IMR-90 (cell line): ENCODE measurements around the gene CYP4F3. TPM values are rescaled to one million over a fixed set of nuclear protein-coding genes. Genes with fewer than 3 reads are reported as not detected.
"Not testable (repeated sequence)": the region's sequence is repeated elsewhere in the genome, so short reads cannot be mapped to it uniquely, and the experiment has no call there.

Experiments used
- ATAC-seq: fragments of 200-7000 bp; cut with Tn5 transposase; 2 replicates; pipeline ENCODE4 v1.9.1; 2020; ENCODE audit warnings: low read depth, mild to moderate bottlenecking, moderate library complexity
- BruUV-seq: library from RNA; stranded (reverse); fragments of 400-500 nt; replicated peaks from 2 replicates; lab custom pipeline; 2021; lab: Mats Ljungman, UMichigan
- CTCF ChIA-PET: fragments of 300-600 bp; formaldehyde crosslinking; extraction: SDS; loops from one replicate; lab custom pipeline; 2021; ENCODE audit warnings: antibody characterized with exemption; lab: Yijun Ruan, JAX
- POLR2A ChIA-PET: fragments of 300-600 bp; sonication (Branson Sonifier 250); formaldehyde crosslinking; loops from one replicate; lab custom pipeline; 2022; ENCODE audit warnings: antibody characterized with exemption; ENCODE audit not compliant: unreplicated experiment; lab: Charles Lee
- DNase-seq: peaks from one replicate; pipeline ENCODE4 v3.0.0; 2013
- H2AFZ ChIP-seq: replicated peaks from 2 replicates; pipeline ENCODE3; 2013; ENCODE audit warnings: low read length, mild to moderate bottlenecking; ENCODE audit not compliant: poor library complexity
- H2AK5ac ChIP-seq: 2 replicates; pipeline ENCODE4 v1.6.1; 2013; ENCODE audit warnings: low read depth, low read length, inconsistent platforms
- H2AK9ac ChIP-seq: replicated peaks from 2 replicates; pipeline ENCODE3; 2013; ENCODE audit warnings: mild to moderate bottlenecking, low read depth, low read length, moderate library complexity; ENCODE audit not compliant: poor library complexity
- H2BK120ac ChIP-seq: 2 replicates; pipeline ENCODE4 v1.6.1; 2013; ENCODE audit warnings: low read depth, low read length, inconsistent platforms
- H2BK15ac ChIP-seq: 3 replicates; pipeline ENCODE4 v1.6.1; 2013; ENCODE audit warnings: low read depth, low read length, inconsistent platforms
- H2BK20ac ChIP-seq: 2 replicates; pipeline ENCODE4 v1.6.1; 2013; ENCODE audit warnings: low read depth, mild to moderate bottlenecking, inconsistent platforms, low read length, moderate library complexity
- H2BK5ac ChIP-seq: 2 replicates; pipeline ENCODE4 v1.6.1; 2013; ENCODE audit warnings: mild to moderate bottlenecking, low read depth, low read length, inconsistent platforms; ENCODE audit not compliant: poor library complexity, severe bottlenecking
- H3K14ac ChIP-seq: replicated peaks from 2 replicates; pipeline ENCODE4 v1.6.1; 2013; ENCODE audit warnings: low read depth, low read length, inconsistent platforms
- H3K18ac ChIP-seq: 2 replicates; pipeline ENCODE4 v1.6.1; 2013; ENCODE audit warnings: low read depth, low read length, control low read depth
- H3K23ac ChIP-seq: 2 replicates; pipeline ENCODE4 v1.6.1; 2013; ENCODE audit warnings: low read depth, low read length, inconsistent platforms
- H3K27ac ChIP-seq: 2 replicates; pipeline ENCODE4 v1.5.1; 2013; ENCODE audit warnings: mild to moderate bottlenecking, control low read depth, low read length; ENCODE audit not compliant: insufficient read depth
- H3K27me3 ChIP-seq: 2 replicates; pipeline ENCODE4 v1.6.1; 2013; ENCODE audit warnings: low read length; ENCODE audit not compliant: control insufficient read depth, insufficient read depth
- H3K36me3 ChIP-seq: 2 replicates; pipeline ENCODE4 v1.6.1; 2013; ENCODE audit warnings: low read length, mixed read lengths; ENCODE audit not compliant: control insufficient read depth, insufficient read depth
- H3K4ac ChIP-seq: 2 replicates; pipeline ENCODE4 v1.6.1; 2013; ENCODE audit warnings: low read depth, low read length, inconsistent platforms
- H3K4me1 ChIP-seq: 2 replicates; pipeline ENCODE4 v1.6.1; 2013; ENCODE audit warnings: low read length, mixed read lengths; ENCODE audit not compliant: control insufficient read depth, insufficient read depth
- H3K4me2 ChIP-seq: 2 replicates; pipeline ENCODE4 v1.6.1; 2013; ENCODE audit warnings: low read depth, mild to moderate bottlenecking, control low read depth, low read length, moderate library complexity
- H3K4me3 ChIP-seq: 2 replicates; pipeline ENCODE4 v1.5.1; 2013; ENCODE audit warnings: low read depth, mild to moderate bottlenecking, control low read depth, low read length, moderate library complexity; ENCODE audit not compliant: insufficient read depth
- H3K56ac ChIP-seq: 2 replicates; pipeline ENCODE4 v1.6.1; 2013; ENCODE audit warnings: low read length, inconsistent platforms; ENCODE audit not compliant: insufficient read depth; ENCODE audit errors: extremely low read depth
- H3K79me1 ChIP-seq, 2 experiments: 2 replicates each; pipeline ENCODE4 v1.6.1; 2013; ENCODE audit warnings: low read length in 2 of 2, inconsistent platforms in 1 of 2, low read depth in 1 of 2
- H3K9ac ChIP-seq: 2 replicates; pipeline ENCODE4 v1.6.1; 2013; ENCODE audit warnings: low read depth, low read length, control low read depth
- H3K9me1 ChIP-seq: 2 replicates; pipeline ENCODE4 v1.6.1; 2013; ENCODE audit warnings: low read length, inconsistent platforms; ENCODE audit not compliant: insufficient read depth
- H3K9me3 ChIP-seq: 2 replicates; pipeline ENCODE4 v1.6.1; 2013; ENCODE audit warnings: low read length; ENCODE audit not compliant: control insufficient read depth, insufficient read depth
- H4K20me1 ChIP-seq: 2 replicates; pipeline ENCODE4 v1.6.1; 2013; ENCODE audit warnings: low read length, inconsistent platforms; ENCODE audit not compliant: insufficient read depth
- H4K5ac ChIP-seq: 2 replicates; pipeline ENCODE4 v1.6.1; 2013; ENCODE audit warnings: mild to moderate bottlenecking, low read depth, low read length, control low read depth
- H4K8ac ChIP-seq, 2 experiments: 2 replicates each; pipeline ENCODE4 v1.6.1; 2013; ENCODE audit warnings: low read depth in 2 of 2, low read length in 2 of 2, control low read depth in 1 of 2, inconsistent platforms in 1 of 2
- H4K91ac ChIP-seq: 2 replicates; pipeline ENCODE4 v1.6.1; 2013; ENCODE audit warnings: low read depth, low read length, inconsistent platforms; ENCODE audit not compliant: insufficient read depth
- dilution Hi-C: fragments of 300-500 bp; cut with HindIII; formaldehyde crosslinking; loops from one replicate; pipeline ENCODE4 v1.14.3; 2018; ENCODE audit warnings: low sequenced_read_pairs; ENCODE audit not compliant: unreplicated experiment
- in situ Hi-C: fragments of 300-500 bp; cut with MboI; formaldehyde crosslinking; loops from 3 replicates; pipeline ENCODE4 v1.14.3; 2019; ENCODE audit warnings: low sequenced_read_pairs, inconsistent platforms, mixed read lengths
- intact Hi-C: fragments of 100-400 bp; cut with micrococcal nuclease; formaldehyde crosslinking; loops from 2 replicates; pipeline ENCODE4 v1.10.0; 2022
- polyA plus RNA-seq, 3 experiments: library from polyadenylated mRNA; depleted of rRNA; stranded (reverse); fragments of >200 nt; gene quantifications; 2 replicates each; pipeline ENCODE4 v1.2.3, GENCODE V29; 2012; ENCODE audit warnings: low replicate concordance in 1 of 3
- total RNA-seq: library from RNA; depleted of rRNA; stranded (reverse); fragments of >200 nt; gene quantifications from 2 replicates; pipeline ENCODE4 v1.2.3, GENCODE V29; 2012

The CYP4F3 gene
- total and polyA plus RNA-seq, 2 of the 4 experiments (the other 2 are of a cell fraction): not detected

GRCh38 chr19:15650123-15650522 is 9.4 kb downstream of the CYP4F3 start:
- CTCF ChIA-PET, BruUV-seq, H2BK120ac ChIP-seq, ATAC-seq, dilution Hi-C loops, DNase-seq, H3K9ac ChIP-seq, H2BK15ac ChIP-seq, H2AFZ ChIP-seq, H3K9me1 ChIP-seq, H3K36me3 ChIP-seq, H3K4ac ChIP-seq, POLR2A ChIA-PET, H3K79me1 ChIP-seq, in situ Hi-C loops, H3K4me1 ChIP-seq, H4K5ac ChIP-seq, H3K18ac ChIP-seq, H2AK9ac ChIP-seq, H2AK5ac ChIP-seq, H3K56ac ChIP-seq, H3K4me3 ChIP-seq, H4K20me1 ChIP-seq, H3K27me3 ChIP-seq, H3K14ac ChIP-seq, H3K4me2 ChIP-seq, H4K8ac ChIP-seq, H2BK20ac ChIP-seq, H3K23ac ChIP-seq, H2BK5ac ChIP-seq, H4K91ac ChIP-seq, intact Hi-C loops, H3K27ac ChIP-seq: not testable (repeated sequence)
- peaks cover 21% of the 10 kb centered on the region for H3K9me3 ChIP-seq
